ENCODE data around the gene PARD3.

GRCh38 chr10:34147641-34148304 is 667.3 kb downstream of the PARD3 start:
- TF ChIP-seq CTCF (IDR thresholded peaks at IDR 0.05) (no peak), POLR2A (IDR thresholded peaks at IDR 0.05) (no peak)
